ENCODE data around the gene MT1A.

DNA sequence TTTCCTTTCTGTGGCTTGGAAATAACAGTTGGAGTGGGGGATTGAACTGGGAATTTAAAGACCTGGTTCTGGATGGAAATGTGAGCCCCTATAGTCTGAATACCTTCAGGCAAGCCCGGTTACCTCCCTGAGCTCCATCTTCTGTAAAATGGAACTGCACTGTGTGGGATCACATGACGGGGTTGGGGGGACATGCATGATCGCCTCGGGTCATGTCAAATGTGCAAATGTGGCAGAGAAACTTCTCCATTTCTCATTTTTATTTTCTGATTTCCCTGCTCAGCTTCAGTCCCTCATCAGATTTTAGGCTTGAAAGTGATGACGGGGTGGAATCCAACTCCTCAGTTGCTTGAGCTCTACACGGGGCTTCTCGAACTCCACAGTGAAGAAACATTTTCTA lies 14.8 kb downstream of the MT1A start:
- TF ChIP-seq, protein P1, sequence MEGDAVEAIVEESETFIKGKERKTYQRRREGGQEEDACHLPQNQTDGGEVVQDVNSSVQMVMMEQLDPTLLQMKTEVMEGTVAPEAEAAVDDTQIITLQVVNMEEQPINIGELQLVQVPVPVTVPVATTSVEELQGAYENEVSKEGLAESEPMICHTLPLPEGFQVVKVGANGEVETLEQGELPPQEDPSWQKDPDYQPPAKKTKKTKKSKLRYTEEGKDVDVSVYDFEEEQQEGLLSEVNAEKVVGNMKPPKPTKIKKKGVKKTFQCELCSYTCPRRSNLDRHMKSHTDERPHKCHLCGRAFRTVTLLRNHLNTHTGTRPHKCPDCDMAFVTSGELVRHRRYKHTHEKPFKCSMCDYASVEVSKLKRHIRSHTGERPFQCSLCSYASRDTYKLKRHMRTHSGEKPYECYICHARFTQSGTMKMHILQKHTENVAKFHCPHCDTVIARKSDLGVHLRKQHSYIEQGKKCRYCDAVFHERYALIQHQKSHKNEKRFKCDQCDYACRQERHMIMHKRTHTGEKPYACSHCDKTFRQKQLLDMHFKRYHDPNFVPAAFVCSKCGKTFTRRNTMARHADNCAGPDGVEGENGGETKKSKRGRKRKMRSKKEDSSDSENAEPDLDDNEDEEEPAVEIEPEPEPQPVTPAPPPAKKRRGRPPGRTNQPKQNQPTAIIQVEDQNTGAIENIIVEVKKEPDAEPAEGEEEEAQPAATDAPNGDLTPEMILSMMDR (IDR thresholded peaks at IDR 0.05; ENCODE audit: insufficient read depth, low read length), result no peak
- TF ChIP-seq, protein P2, sequence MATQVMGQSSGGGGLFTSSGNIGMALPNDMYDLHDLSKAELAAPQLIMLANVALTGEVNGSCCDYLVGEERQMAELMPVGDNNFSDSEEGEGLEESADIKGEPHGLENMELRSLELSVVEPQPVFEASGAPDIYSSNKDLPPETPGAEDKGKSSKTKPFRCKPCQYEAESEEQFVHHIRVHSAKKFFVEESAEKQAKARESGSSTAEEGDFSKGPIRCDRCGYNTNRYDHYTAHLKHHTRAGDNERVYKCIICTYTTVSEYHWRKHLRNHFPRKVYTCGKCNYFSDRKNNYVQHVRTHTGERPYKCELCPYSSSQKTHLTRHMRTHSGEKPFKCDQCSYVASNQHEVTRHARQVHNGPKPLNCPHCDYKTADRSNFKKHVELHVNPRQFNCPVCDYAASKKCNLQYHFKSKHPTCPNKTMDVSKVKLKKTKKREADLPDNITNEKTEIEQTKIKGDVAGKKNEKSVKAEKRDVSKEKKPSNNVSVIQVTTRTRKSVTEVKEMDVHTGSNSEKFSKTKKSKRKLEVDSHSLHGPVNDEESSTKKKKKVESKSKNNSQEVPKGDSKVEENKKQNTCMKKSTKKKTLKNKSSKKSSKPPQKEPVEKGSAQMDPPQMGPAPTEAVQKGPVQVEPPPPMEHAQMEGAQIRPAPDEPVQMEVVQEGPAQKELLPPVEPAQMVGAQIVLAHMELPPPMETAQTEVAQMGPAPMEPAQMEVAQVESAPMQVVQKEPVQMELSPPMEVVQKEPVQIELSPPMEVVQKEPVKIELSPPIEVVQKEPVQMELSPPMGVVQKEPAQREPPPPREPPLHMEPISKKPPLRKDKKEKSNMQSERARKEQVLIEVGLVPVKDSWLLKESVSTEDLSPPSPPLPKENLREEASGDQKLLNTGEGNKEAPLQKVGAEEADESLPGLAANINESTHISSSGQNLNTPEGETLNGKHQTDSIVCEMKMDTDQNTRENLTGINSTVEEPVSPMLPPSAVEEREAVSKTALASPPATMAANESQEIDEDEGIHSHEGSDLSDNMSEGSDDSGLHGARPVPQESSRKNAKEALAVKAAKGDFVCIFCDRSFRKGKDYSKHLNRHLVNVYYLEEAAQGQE (IDR thresholded peaks at IDR 0.05; ENCODE audit: insufficient replicate concordance, low read depth), result no peak
